A549 (cell line): ENCODE data around the gene MAPK1. TPM values are rescaled to one million over a fixed set of nuclear protein-coding genes. Genes with fewer than 3 reads are reported as not detected.
"Not testable (repeated sequence)": the region's sequence is repeated elsewhere in the genome, so short reads cannot be mapped to it uniquely, and the experiment has no call there.

Source experiments
- ATAC-seq, 2 experiments: fragments of 200-7000 bp in 1 of 2; fragments of >200 bp in 1 of 2; cut with Nextera tagmentation in 1 of 2; cut with Tn5 transposase in 1 of 2; 3 replicates each; pipeline versions ENCODE4 v1.8.0 to v1.9.1; 2018 to 2020; ENCODE audit warnings: mild to moderate bottlenecking in 1 of 2, moderate library complexity in 1 of 2
- CTCF ChIA-PET: fragments of 300-600 bp; sonication (Branson Sonifier 250); formaldehyde crosslinking; extraction: SDS; loops from one replicate; lab custom pipeline; 2021; ENCODE audit warnings: antibody characterized with exemption, inconsistent platforms; lab: Yijun Ruan, JAX
- POLR2A ChIA-PET: fragments of 350-600 bp; formaldehyde crosslinking; extraction: SDS; loops from one replicate; lab custom pipeline; 2021; ENCODE audit warnings: antibody characterized with exemption, inconsistent platforms; lab: Yijun Ruan, JAX
- DNase-seq, 2 experiments: peaks; one replicate each; pipeline versions ENCODE4 v3.0.0 to v3.0.0-alpha.2; 2011 to 2016; ENCODE audit warnings: low read depth in 1 of 2, low spot score in 1 of 2
- FAIRE-seq: peaks from 2 replicates; lab custom pipeline; 2011; peaks lifted over from hg19 to GRCh38; lab: Jason Lieb, UNC
- H3K27ac ChIP-seq, 2 experiments: fragments of >200 bp; sonication (Bioruptor Twin); formaldehyde crosslinking; 3 replicates each; pipeline ENCODE4 v1.5.1; 2016 to 2017
- H3K4me1 ChIP-seq: fragments of >200 bp; sonication (Bioruptor Twin); formaldehyde crosslinking; 3 replicates; pipeline ENCODE4 v1.6.1; 2016
- H3K4me2 ChIP-seq: fragments of >200 bp; sonication (Bioruptor Twin); formaldehyde crosslinking; 3 replicates; pipeline ENCODE4 v1.6.1; 2016
- H3K4me3 ChIP-seq: fragments of >200 bp; sonication (Bioruptor Twin); formaldehyde crosslinking; 3 replicates; pipeline ENCODE4 v1.5.1; 2016
- H3K9me3 ChIP-seq: fragments of >200 bp; sonication (Bioruptor Twin); formaldehyde crosslinking; 3 replicates; pipeline ENCODE4 v1.6.1; 2016
- CBX2 ChIP-seq: fragments of 200-600 bp; sonication (generic); IDR thresholded peaks from 2 replicates; pipeline ENCODE4 v1.6.1; 2016; ENCODE audit warnings: low read depth, mild to moderate bottlenecking, borderline replicate concordance
- FOSB ChIP-seq: fragments of 250-450 bp; sonication (Bioruptor Pico); IDR thresholded peaks from 2 replicates; pipeline ENCODE4 v1.5.0; 2020; ENCODE audit warnings: mild to moderate bottlenecking, moderate library complexity
- GATA3 ChIP-seq: IDR thresholded peaks from 2 replicates; pipeline ENCODE4 v1.6.1; 2012; ENCODE audit warnings: borderline replicate concordance
- MYC ChIP-seq: IDR thresholded peaks from 2 replicates; pipeline ENCODE4 v1.6.1; 2012; ENCODE audit warnings: mild to moderate bottlenecking, inconsistent platforms, low read length, improper control_type of control experiment, borderline replicate concordance
- PHF8 ChIP-seq: fragments of 200-600 bp; sonication (generic); IDR thresholded peaks from 2 replicates; pipeline ENCODE4 v1.6.1; 2016; ENCODE audit warnings: low read depth, mild to moderate bottlenecking, antibody characterized with exemption, moderate library complexity, borderline replicate concordance
- RAD21 ChIP-seq, 2 experiments: fragments of >200 bp in 1 of 2; sonication (Bioruptor Twin) in 1 of 2; formaldehyde crosslinking in 1 of 2; IDR thresholded peaks in 1 of 2; conservative IDR thresholded peaks in 1 of 2; 2 replicates in 1 of 2; 3 replicates in 1 of 2; pipeline ENCODE4 v1.6.1; 2012 to 2018; ENCODE audit warnings: inconsistent platforms in 1 of 2
- ZNF302 ChIP-seq: fragments of 250-450 bp; sonication (Bioruptor Pico); IDR thresholded peaks from 2 replicates; pipeline ENCODE4 v1.9.0; 2021; ENCODE audit warnings: inconsistent platforms, mild to moderate bottlenecking, moderate library complexity
- WGBS: methylation state at CpG from one replicate; pipeline ENCODE4 v1.1.6; 2017; ENCODE audit errors: missing lambda C conversion rate; 5-methylcytosine and 5-hydroxymethylcytosine counted together
- polyA plus RNA-seq, 4 experiments: library from polyadenylated mRNA; depleted of rRNA in 3 of 4; stranded (reverse); fragments of >200 nt; fragmentation: RNase III in 1 of 4; extraction: RNeasy Plus Mini Kit Qiagen cat#74134 plus additional on column Dnase treatment in 1 of 4; gene quantifications; 2 replicates in 3 of 4; 3 replicates in 1 of 4; pipeline ENCODE4 v1.2.3, GENCODE V29; 2011 to 2017
- TF ChIP-seq, protein P1 (sequence below): fragments of 250-450 bp; sonication (Bioruptor Pico); IDR thresholded peaks from 2 replicates; pipeline ENCODE4 v1.5.0; 2020; ENCODE audit warnings: low read depth, mild to moderate bottlenecking, moderate library complexity
- TF ChIP-seq, protein P2 (sequence below): fragments of 450-650 bp; IDR thresholded peaks from 2 replicates; pipeline ENCODE4 v1.6.1; 2014; ENCODE audit warnings: antibody characterized with exemption
- TF ChIP-seq, protein P3 (sequence below): IDR thresholded peaks from 2 replicates; pipeline ENCODE4 v1.6.1; 2012

MAPK1 gene
- polyA plus RNA-seq, 2 of the 4 experiments (the other 2 are of a cell fraction) = 28.8 to 85.5 TPM

DNA sequence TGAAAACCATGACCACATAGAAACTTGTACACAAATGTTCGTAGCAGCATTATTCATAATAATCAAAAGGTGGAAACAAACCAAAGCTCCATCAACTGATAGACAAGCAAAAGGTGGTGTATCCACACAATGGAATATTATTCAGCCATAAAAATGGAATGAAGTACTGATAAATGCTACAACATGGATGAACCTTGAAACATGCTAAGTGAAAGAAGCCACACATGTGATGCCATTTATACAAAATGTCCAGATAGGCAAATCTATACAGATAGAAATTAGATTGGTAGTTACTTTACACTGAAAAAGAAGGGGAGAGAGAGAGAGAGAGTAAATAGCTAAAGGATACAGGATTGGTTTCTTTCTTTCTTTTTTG, 27.7 kb downstream of the MAPK1 start:
- TF ChIP-seq, protein P1, sequence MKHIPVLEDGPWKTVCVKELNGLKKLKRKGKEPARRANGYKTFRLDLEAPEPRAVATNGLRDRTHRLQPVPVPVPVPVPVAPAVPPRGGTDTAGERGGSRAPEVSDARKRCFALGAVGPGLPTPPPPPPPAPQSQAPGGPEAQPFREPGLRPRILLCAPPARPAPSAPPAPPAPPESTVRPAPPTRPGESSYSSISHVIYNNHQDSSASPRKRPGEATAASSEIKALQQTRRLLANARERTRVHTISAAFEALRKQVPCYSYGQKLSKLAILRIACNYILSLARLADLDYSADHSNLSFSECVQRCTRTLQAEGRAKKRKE (CRISPR knock-in tag) = no peak
- TF ChIP-seq GATA3 (no peak), RAD21 (conservative IDR thresholded peaks at IDR 0.05 in 1 of 2, IDR thresholded peaks at IDR 0.05 in 1 of 2) (no peak)
- Histone ChIP-seq H3K9me3 (no peaks in the 10 kb centered on the region), H3K27ac (no peak overlapping the region), H3K4me3 (no peak overlapping the region), H3K4me2 (no peak overlapping the region), H3K4me1 (peaks cover 14% of the 10 kb centered on the region)
- ATAC-seq (no peak), DNase-seq (no peak), FAIRE-seq (no peak)
- ChIA-PET CTCF (interaction anchor here (0.9 to 2.2 kb wide), 2 partner anchors 23 to 99 kb away, joined by 3 to 11 read pairs; no protein-coding TSS in a partner anchor), POLR2A (no interaction called here)
- 96% methylated on average over 1 of the region's 1 CpG for WGBS

DNA sequence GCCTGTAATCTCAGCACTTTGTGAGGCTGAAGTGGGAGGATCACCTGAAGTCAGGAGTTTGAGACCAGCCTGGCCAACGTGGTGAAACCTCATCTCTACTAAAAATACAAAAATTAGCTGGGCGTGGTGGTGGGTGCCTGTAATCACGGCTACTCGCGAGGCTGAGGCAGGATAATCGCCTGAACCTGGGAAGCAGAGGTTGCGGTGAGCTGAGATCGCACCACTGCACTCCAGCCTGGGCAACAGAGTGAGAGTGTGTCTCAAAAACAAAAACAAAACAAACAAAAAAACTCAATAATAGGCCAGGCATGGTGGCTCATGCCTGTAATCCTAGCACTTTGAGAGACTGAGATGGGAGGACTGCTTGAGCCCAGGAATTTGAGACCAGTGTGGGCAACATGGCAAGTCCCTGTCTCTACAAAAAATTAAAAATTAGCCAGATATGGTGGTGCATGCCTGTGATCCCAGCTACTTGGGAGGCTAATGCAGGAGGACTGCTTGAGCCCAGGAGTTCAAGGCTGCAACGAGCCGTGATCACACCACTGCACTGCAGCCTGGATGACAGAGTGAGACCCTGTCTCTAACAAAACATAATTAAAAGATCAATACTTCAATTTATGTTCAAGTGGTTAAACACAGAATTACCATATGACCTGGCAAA, 28.2 kb downstream of the MAPK1 start:
- H3K4me1 ChIP-seq = peaks cover 14% of the 10 kb centered on the region
- H3K4me3 ChIP-seq, POLR2A ChIA-PET, DNase-seq, H3K4me2 ChIP-seq, FAIRE-seq, ATAC-seq, H3K9me3 ChIP-seq, H3K27ac ChIP-seq: not testable (repeated sequence)
- CTCF ChIA-PET = interaction anchor here (2.2 kb wide), 1 partner anchor 99 kb away, joined by 11 read pairs; no protein-coding TSS in a partner anchor
- WGBS = 91% methylated on average over 10 of the region's 10 CpGs

DNA sequence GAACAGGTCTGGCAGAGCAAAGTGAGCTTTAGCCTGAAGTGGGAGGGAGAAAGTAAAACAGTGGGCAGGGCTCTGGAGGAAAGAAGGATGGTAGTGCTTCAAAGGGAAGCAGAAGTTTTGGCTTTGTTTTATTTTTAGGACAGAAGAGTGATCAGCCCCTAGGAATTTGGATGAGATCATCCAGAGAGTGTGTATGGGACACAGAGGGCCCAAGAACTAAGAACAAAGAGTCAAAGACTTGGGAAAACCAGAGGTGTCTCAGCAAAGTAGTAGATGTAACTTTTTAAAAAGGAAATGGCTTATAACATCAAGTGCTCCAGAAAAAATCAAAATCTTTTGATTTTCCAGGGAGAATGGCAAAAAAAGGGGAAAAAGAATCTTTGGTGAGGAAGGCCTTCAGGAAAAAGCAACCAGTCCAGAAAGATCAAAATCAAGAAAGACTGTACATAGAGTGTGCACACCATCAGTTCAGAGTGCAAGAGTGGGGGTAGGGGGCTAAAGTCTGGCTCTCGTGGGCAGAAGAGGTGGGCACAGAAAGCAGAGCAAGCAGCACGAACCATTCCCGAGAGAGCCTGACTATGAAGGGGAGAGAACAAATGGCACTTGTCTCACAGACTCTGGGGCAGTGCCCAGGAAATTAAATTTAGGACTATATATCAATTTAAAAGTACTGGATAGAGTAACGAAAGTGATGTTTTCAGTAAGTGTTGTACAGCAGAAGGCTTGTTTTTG, 30.0 kb downstream of the MAPK1 start:
- H3K4me2 ChIP-seq = peak overlapping the region; percentile 32
- TF ChIP-seq, protein P2, sequence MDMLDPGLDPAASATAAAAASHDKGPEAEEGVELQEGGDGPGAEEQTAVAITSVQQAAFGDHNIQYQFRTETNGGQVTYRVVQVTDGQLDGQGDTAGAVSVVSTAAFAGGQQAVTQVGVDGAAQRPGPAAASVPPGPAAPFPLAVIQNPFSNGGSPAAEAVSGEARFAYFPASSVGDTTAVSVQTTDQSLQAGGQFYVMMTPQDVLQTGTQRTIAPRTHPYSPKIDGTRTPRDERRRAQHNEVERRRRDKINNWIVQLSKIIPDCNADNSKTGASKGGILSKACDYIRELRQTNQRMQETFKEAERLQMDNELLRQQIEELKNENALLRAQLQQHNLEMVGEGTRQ = no peak
- no peak for TF ChIP-seq PHF8
- TF ChIP-seq ZNF302 (CRISPR knock-in tag) = no peak
- TF ChIP-seq FOSB (CRISPR knock-in tag) = no peak
- TF ChIP-seq CBX2 = no peak
- no peak for TF ChIP-seq MYC
- no peak for FAIRE-seq
- ChIA-PET CTCF (no interaction called here), POLR2A (no interaction called here)
- WGBS = 81% methylated on average over 4 of the region's 4 CpGs
- no peak overlapping the region for H3K4me3 ChIP-seq
- H3K4me1 ChIP-seq = peaks cover 18% of the 10 kb centered on the region
- DNase-seq = peak; percentile 9 to 22
- ATAC-seq = peak; percentile 75 to 90
- no peaks in the 10 kb centered on the region for H3K9me3 ChIP-seq
- H3K27ac ChIP-seq = peak overlapping the region in 1 of 2 experiments; percentile 65; a peak in 4 of 6 replicates

DNA sequence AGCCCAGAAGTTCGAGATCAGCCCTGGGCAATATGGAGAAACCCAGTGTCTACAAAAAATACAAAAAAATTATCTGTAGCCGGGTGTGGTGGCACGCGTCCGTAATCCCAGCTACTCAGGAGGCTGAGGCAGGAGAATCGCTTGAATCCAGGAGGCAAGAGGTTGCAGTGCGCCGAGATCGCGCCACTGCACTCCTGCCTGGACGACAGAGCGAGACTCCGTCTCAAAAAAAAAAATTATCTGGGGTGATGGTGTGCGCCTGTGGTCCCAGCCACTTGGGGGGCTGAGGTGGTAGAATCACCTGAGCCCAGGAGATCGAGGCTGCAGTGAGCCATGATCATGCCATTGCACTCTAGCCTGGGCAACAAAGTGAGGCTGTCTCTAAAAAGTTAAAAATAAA, 31.0 kb downstream of the MAPK1 start:
- 93% methylated on average over 15 of the region's 15 CpGs for WGBS
- peaks cover 18% of the 10 kb centered on the region for H3K4me1 ChIP-seq
- DNase-seq, POLR2A ChIA-PET, H3K27ac ChIP-seq, H3K9me3 ChIP-seq, H3K4me2 ChIP-seq, ATAC-seq, H3K4me3 ChIP-seq, FAIRE-seq, CTCF ChIA-PET: not testable (repeated sequence)

DNA sequence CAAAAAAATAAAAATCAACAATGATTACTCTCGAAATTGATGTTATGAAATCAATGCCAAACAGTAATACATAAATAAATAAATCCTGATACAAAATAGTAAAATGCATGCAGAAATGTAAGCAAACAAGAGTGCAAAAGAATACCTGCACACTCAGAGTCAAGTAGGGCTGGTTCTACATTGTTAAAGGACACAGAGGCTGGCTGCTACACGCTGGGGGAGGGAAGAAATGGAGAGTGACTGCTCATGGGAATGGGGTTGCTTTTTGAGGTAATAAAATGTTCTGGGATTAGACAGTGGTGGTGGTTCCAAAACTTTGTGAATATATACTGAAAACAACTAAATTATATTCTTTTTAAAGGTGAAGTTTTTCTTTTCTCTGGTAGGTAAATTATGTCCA, 32.1 kb downstream of the MAPK1 start:
- POLR2A ChIA-PET = no interaction called here
- FAIRE-seq (no peak), DNase-seq (no peak)
- Histone ChIP-seq H3K4me3 (no peak overlapping the region), H3K27ac (no peak overlapping the region), H3K9me3 (no peaks in the 10 kb centered on the region), H3K4me1 (peaks cover 18% of the 10 kb centered on the region)
- TF ChIP-seq, protein P3, sequence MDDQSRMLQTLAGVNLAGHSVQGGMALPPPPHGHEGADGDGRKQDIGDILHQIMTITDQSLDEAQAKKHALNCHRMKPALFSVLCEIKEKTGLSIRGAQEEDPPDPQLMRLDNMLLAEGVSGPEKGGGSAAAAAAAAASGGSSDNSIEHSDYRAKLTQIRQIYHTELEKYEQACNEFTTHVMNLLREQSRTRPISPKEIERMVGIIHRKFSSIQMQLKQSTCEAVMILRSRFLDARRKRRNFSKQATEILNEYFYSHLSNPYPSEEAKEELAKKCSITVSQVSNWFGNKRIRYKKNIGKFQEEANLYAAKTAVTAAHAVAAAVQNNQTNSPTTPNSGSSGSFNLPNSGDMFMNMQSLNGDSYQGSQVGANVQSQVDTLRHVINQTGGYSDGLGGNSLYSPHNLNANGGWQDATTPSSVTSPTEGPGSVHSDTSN = no peak
- TF ChIP-seq, protein P2 = no peak
- TF ChIP-seq, all 56 proteins: peak for 0
- CTCF ChIA-PET = no interaction called here
- ATAC-seq = no peak
- 62% methylated on average over 2 of the region's 2 CpGs for WGBS
- H3K4me2 ChIP-seq = no peak overlapping the region
